NCI-H460 (cell line): ENCODE measurements around the gene SEC14L3. TPM values are rescaled to one million over a fixed set of nuclear protein-coding genes. Genes with fewer than 3 reads are reported as not detected.

Experiments
- DNase-seq: peaks from one replicate; pipeline ENCODE4 v3.0.0-alpha.2; 2016; ENCODE audit warnings: low read depth; ENCODE audit errors: extremely low read depth
- polyA plus RNA-seq: library from polyadenylated mRNA; depleted of rRNA; stranded (reverse); fragments of >200 nt; gene quantifications from 2 replicates; pipeline ENCODE4 v1.2.3, GENCODE V29; 2014; cell fraction: nucleus; rRNA removed
- total RNA-seq: library from RNA; depleted of rRNA; stranded (reverse); fragments of >200 nt; shearing (Covaris generic); gene quantifications from 2 replicates; pipeline ENCODE4 v1.2.3, GENCODE V29; 2014; rRNA removed

Gene SEC14L3
- not detected in 2 replicates for total RNA-seq
- polyA plus RNA-seq = not detected in 2 replicates

DNA sequence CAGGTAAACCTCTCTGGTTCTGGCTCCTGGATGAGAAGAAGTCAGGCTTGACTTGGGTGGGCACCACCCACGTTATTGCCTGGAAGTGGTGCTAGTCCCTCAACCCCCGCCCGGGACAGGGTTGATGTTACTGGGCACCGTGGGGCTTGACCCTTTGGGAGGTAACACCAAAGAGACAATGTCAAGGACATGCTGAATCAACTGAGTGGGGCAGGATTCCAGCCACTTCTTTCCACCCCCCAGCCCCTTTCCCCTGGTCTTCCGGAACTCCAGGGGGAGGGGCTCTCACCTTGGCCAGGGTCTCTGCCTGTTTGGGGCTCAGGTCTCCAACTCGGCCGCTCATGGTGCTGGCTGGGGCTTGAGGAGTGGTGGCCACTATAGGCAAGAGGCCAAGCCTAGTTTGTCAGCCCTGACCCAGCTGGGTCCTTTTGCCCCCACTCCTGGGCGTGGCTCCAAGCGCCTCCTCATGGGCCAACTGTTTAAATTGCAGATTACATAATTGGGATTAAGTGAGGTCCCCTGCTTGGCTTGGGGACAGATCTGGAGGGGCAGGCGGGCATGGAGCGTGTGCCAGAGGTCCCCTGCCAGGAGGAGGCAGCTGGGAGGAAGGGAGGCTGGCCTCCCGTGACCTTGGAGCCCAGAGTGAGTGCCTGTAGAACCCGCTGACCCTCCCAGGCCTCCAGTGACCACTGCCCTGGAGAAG, at the start of gene SEC14L3:
Gene SEC14L3 (minus strand): TSS at position 402 of the 703 bp plus-strand sequence. CDS start 59 bp downstream, at position 343.
- DNase-seq = no peak

DNA sequence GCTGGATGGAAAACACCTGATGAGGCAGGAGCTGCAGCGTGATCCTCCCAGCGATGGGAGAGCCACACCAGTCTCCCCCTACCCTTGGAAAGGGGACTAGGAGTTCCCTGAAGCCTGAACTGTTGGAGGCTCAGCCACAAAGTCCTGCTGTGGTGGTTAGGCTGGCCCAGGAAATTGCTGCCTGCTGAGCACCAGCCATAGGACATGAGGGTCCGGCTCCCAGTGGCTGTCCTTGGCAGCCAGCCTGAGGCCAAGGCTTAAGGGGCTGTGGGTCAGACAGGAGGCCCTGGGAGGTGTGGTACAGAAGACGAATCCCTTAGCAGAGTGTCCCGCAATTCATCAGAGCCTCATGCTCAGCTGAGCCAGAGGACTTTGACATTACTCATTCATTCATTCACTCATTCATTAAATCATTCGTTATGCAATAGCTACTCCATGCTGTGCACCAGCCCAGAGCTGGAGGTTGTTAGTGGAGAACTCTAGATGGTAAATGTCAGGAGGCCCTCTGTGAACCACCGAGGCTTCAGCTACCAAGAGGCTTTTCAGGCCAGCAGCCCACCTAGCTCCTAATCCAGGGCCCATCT, 48.1 kb upstream of the SEC14L3 start:
- DNase-seq = no peak

DNA sequence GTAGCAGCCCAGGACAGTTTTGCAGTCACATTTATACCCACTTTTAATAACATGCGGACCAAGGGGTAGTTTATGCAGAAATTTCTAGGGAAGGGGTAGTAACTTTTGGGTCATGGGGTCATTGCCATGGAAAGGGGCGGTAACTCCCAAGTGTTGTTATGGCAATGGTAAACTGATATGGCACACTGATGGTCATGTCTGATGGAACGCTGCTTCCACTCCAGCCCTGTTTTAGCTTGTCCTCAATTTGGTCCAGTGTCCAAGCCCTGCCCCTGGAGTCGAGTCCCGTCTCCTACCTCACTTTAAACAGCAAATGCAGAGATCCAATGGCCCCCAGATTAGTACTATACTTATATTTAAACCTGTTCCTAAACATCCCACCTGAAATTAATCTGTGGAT, 44.9 kb upstream of the SEC14L3 start:
- DNase-seq = no peak

DNA sequence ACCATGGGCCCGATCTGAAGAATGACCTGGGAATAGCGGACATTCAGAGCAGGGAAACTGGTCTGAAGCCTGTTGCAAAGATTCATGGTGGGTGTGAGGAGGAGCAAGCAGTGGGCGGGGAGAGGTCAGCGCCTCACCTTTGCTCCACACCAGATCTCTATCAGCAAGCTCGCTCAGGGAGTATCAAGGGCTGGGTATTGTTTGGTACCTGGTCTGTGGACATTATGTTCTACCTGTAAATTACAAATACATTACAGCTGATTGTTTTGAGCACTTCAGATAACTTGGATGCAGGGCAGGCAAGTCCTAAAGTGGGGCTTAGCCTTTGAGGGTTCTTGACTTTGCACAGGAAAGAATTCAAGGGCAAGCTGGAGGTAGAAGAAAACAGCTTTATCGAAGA, 44.5 kb upstream of the SEC14L3 start:
- no peak for DNase-seq

DNA sequence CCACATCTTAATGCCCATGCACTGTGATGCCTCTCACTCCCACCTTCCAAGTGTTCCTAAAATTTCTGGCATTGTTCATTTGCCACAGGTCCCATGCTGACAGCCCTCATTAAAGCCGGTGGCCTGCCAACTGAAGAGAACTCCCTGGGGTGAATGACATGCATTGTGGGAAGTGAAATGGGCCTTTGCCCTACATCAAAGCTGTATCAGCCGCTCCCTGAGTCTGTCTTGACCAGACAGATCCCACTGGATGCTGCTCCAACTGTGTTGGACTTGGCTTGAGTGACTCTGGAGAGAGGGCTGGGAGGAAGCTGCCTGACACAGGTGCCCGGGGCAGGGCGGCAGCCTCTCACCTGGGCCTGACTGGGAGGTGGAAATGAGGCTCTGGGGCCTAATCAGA, 42.4 kb upstream of the SEC14L3 start:
- DNase-seq = no peak

DNA sequence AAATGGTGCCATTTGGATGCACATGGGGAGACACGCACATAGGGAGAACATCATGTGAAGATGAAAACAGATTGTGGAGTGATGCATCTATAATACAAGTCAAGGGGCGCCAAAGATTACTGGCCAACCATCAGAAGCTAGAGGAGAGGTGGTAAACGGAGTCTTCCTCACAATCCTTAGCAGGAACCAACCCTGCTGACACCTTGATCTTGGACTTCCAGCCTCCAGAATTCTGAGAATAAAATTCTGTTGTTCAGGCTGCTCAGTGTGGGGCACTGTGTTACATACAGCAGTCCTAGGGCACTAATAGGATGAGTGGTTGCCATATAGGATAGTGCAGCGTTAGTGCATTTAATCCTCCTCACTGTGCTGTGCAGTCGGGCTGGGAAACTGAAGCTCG, 41.6 kb upstream of the SEC14L3 start:
- no peak for DNase-seq

DNA sequence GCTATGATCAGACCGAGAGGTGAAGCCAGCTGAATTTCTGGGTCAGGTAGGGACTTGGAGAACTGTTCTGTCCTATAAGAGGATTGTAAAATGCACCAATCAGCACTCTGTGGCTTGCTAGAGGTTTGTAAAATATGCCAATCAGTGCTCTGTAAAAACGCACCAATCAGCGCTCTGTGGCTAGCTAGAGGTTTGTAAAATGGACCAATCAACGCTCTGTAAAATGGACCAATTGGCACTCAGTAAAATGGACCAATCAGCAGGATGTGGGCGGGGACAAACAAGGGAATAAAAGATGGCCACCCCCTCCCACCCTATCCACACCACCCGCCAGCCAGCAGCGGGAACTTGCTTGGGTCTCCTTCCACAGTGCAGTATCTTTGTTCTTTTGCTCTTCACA, 40.1 kb upstream of the SEC14L3 start:
- DNase-seq = no peak

DNA sequence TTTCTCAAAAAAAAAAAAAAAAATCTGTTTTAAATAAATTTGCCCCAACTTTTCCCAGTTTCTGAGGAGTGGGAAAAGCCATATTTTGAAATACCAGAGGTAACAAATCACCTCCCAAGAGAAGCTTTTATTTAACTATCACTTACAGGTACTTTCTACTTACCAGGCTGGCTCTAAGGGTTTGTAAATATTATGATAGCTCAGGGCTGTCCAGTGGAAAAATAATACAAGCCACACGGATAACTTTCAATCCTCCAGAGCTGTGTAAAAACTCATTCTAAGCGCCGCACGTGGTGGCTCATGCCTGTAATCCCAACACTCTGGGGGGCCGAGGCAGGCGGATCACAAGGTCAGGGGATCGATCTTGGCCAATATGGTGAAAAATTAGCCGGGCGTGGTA, 39.3 kb upstream of the SEC14L3 start:
- DNase-seq = no peak

DNA sequence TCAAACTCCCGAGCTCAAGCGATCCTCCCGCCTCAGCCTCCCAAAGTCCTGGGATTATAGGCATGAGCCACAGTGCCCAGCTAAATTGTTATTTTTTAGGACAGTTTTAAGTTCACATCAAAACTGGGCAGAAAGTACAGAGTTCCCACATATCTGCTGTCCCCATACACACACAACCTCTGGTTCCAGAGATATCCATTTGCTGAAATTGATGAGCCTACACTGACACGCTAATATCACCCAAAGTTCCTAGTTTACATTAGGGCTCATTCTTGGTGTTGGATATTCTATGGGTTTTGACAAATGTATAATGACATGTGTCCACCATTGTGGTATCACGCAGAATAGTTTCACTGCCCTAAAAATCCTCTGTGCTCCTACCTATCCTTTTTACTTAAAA, 36.4 kb upstream of the SEC14L3 start:
- DNase-seq = no peak

DNA sequence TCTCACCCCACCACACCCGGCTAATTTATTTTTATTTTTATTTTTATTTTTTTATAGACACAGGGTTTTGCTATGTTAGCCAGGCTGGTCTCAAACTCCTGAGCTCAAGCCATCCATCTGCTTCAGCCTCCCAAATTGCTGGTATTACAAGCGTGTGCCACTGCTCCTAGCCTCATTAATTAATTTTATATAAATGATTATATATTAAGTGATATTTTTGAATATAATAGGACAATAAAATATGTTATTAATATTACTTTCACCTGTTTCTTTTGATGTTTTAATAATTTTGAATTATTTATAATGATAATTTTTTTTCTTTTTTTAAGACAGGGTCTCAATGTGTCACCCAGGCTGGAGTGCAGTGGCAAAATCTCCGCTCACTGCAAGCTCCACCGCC, 35.9 kb upstream of the SEC14L3 start:
- DNase-seq = no peak

DNA sequence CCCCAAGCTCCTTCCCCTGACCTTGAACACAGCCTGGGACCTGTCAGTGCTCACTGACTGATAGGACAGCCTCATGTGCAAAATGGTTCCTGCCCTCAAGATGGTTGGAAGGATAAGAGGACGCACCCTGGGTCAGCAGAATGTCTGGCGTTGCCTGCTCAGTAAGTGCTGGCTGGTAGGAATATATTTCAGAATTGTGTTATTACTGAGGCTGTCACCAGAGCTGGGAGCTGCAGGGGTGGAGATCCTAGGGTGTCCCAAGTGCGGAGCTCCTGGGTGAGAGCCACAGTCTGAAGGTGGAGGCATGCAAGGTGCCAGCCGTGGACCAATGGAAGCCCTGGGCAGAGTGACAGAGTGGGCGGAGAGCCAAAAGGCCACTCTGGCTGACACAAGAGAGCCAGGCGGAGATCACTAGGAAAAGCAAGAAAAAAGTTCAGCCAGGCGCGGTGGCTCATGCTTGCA, 34.7 kb upstream of the SEC14L3 start:
- no peak for DNase-seq

DNA sequence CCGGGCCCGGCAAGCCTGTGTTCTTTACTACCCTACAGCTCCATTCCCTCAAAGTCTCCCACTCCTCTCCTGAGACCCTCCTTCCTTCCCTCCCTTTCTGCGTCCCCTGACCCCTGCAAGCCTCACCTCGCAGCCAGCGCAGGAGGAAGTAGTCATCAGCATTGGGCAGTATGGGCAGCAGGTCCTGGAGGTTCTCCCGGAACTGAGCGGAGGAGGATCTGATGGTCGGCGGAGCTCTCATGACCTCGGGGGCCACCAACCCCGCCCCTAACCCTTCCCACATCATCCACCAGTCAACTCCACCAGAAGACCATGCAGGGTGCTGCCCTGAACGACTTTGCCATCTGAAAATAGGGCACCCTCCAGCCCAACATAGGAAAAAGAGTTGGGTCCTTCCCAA, 31.7 kb upstream of the SEC14L3 start:
- DNase-seq = no peak

DNA sequence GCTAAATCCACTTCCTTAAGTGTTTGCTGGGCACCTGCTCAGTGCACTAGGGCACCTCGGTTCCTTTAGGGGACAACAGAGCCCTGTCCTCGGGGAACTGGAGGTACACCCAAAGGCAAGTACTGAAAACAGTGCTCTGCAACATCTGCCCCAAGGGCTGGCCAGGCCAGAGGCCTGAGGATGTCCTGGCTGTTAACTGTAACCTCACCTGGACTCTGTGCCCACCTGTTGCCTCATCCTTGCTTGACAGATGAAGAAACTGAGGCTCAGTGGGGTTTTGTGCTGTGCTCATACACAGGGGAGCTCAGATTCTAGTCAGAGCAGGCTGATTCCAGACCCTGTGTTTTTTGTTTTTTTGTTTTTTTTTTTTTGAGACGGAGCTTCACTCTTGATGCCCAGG, 31.1 kb upstream of the SEC14L3 start:
- DNase-seq = no peak

DNA sequence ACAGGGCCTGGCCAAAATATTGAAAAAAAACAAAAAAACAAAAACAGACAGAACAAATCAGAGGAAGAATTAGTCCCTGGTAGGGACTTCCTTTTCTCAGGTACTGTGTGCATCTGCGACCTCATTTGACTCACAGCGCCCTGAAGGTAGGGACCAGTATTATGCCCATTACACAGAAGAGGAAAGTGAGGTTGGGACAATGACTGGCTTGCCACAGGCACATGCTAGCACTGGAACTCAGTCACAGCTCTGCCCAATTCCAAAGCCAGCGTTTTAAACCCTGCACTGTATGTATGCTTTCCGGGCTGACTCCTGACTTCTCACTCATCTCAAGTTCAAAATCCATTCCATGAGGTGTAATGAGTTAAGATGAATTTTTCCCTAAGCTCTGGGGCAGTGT, 30.3 kb upstream of the SEC14L3 start:
- DNase-seq = no peak

DNA sequence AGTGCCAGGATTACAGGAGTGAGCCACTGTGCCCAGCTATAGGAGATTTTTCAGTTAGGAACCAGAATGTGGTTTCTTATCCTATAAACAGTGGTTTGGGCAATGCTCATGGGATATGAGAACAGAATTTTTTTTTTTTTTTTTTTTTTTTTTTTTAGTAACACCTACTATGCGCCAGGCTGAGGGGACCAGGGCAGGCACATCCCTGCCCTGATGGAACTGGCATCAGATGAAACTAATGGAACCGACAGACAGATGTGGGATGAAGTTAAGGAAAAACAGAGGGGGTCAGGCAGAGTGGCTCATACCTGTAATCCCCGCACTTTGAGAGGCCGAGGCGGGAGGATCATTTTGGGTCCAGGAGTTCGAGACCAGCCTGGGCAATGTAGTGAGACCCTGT, 28.8 kb upstream of the SEC14L3 start:
- DNase-seq = no peak

DNA sequence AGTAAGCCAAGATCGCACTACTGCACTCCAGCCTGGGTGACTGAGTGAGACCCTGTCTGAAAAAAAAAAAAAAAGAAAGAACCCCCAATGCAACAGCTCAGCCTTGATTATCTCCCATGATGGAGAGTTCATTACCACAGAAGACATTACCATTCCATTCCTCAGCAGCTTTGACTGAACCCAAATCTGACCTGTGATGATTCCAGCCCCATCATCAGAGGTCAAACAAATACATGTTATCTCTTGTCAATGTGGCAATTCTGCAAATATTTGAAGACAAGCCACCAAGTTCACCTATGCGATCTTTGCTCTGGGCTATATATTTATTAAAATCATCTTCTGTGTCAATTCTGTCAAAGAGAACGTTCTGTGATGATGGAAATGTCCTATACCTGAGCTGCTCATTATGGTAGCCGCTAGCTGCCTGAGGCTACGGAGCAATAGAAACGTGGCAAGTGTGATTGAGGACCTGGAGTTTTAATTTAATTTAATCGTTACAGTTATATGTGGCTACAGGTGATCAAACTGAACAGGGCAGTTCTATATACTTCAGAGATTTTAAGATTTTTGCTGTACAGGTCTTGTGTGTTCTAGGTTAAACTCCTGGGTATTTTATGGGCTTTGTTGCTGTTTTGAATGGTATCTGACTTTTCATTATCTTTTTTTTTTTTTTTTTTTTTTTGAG, 25.8 kb upstream of the SEC14L3 start:
- DNase-seq = no peak

DNA sequence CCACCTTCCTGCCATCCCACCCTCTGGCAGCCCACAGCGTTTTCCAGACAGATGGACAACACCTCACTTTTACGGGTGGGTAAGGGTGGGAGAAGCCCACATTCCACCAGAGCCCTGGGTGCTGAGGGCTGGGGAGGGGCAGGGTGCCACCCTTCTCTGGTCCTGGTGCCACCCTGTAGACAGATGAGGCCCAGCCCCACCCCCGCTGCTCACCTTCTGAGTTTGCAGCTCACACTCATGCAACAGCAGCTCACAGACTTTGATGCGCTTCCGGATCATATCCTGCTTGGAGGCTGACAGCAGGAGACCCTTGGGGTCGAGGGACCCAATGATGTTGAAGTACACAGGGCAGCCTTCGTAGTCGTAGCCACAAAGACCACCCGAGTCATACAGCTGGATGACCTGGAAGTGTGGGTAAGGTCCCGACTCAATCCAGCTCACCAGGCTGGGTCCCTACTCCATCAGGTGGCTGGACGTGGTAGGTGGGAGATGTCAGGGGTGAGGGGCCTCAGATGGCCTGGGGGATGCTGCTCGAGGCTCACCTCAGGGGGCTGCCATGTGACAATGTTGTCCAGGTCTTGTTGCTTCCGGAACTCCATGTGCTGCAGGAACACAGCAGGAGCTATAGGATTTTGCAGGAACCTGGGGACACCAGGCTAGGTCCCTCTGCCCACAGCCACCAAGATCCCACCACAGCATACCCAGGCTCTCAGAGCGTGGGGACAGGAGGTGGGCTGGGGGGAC, 23.4 kb upstream of the SEC14L3 start:
- DNase-seq = no peak

DNA sequence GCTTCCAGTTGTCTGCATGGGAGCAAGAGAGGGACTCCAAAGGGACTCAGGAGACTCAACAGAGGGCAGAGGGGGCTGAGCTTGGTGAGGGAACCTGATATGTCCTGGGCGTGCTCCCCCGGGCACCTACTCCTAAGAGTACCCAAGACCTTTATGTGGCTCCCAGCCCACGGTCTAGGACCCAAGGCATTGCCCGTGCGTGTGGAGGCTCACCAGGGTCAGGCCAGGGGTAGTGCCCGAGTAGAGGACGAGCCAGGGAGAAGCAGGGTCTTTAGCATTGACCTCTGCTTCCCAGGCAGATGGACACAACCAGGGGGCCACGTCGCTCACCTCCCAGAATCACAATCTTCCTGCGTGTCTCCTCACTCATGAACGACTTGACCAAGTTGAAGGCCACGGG, 20.3 kb upstream of the SEC14L3 start:
- DNase-seq = no peak

DNA sequence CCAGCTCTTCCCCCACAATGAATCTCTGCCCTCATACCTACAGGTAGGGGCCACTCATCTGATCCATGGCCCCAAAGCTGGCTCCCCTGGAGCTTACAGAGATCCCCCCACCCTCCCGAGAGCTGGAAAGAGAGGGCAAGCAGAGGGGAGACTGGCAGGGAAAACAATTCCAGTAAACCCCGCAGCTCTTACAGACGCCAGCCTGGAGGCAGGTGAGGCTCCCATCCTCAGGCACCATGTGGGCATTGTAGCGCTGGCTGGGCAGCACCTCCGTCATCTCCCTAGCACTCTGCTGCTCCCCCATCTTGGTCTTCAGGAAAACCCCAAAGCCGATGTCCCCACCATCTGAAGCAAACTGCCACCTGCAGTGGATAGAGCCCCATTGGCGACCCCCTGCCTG, 19.6 kb upstream of the SEC14L3 start:
- no peak for DNase-seq

DNA sequence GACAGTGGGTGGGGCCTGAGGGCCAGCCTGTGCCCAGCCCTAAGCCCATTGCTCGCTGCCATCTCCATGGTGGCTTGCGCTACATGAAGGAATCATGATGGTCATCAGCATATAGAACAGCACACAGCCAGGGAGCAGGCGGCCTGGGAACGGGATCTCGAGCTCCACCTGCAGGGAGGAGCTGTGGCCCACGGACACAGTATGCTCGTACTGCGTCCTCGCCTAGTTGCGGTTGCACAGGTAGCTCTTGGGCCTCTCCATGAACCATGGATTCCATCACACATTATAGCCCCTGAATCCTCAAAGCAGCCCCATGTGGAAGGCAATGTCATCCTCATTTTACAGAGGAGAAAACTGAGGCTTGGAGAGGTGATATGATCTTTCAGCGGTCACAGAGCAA, 18.6 kb upstream of the SEC14L3 start:
- no peak for DNase-seq

DNA sequence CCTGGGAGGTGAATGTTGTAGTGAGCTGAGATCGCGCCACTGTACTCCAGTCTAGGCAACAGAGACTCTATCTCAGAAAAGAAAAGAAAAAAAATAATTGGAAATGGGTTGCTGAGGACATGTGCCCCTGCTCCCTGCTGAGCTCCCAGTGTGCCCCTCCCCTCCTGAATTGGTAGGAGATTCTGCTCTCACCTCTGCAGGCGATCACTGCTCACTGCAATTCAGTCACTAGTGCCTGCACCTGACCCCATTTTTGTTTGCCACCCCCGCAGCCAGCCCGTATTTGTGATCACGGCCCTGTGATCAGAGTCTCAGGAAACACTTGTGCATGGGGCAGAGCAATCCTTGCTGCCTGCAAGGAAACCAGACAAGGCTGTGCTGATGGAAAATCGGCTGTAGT, 16.3 kb upstream of the SEC14L3 start:
- DNase-seq = no peak
